SK-N-SH treated with all-trans-retinoic acid at 6 μM for 48 hours (cell line): ENCODE measurements around the gene VPS13C.
"Not testable (repeated sequence)": the region's sequence is repeated elsewhere in the genome, so short reads cannot be mapped to it uniquely, and the experiment has no call there.

Experiments
- ATAC-seq: fragments of 200-7000 bp; cut with Tn5 transposase; 3 replicates; pipeline ENCODE4 v1.9.1; 2020; ENCODE audit warnings: mild to moderate bottlenecking, moderate library complexity
- ARNTL ChIP-seq: fragments of 450-650 bp; formaldehyde crosslinking; IDR thresholded peaks from 2 replicates; pipeline ENCODE4 v1.5.0; 2020; ENCODE audit warnings: low read depth, mild to moderate bottlenecking, moderate library complexity, borderline replicate concordance
- BACH2 ChIP-seq: fragments of 250-450 bp; sonication (Bioruptor Pico); IDR thresholded peaks from 2 replicates; pipeline ENCODE4 v1.9.0; 2021; ENCODE audit warnings: mild to moderate bottlenecking, borderline replicate concordance
- CREB5 ChIP-seq: fragments of 250-450 bp; sonication (Bioruptor Pico); IDR thresholded peaks from 2 replicates; pipeline ENCODE4 v1.5.1; 2020; ENCODE audit warnings: low read depth, mild to moderate bottlenecking, moderate library complexity
- CSDC2 ChIP-seq: fragments of 250-450 bp; sonication (Bioruptor Pico); IDR thresholded peaks from 2 replicates; pipeline ENCODE4 v1.5.0; 2020; ENCODE audit warnings: mild to moderate bottlenecking, moderate library complexity
- CSRNP3 ChIP-seq: fragments of 250-450 bp; sonication (Bioruptor Pico); IDR thresholded peaks from 2 replicates; pipeline ENCODE4 v1.5.1; 2021; ENCODE audit warnings: mild to moderate bottlenecking, moderate library complexity
- ESRRG ChIP-seq: fragments of 250-450 bp; sonication (Bioruptor Pico); IDR thresholded peaks from 2 replicates; pipeline ENCODE4 v1.6.1; 2021; ENCODE audit warnings: mild to moderate bottlenecking
- GLIS3 ChIP-seq: fragments of 250-450 bp; sonication (Bioruptor Pico); IDR thresholded peaks from 2 replicates; pipeline ENCODE4 v1.5.0; 2020; ENCODE audit warnings: mild to moderate bottlenecking, moderate library complexity
- ISL1 ChIP-seq: fragments of 250-450 bp; sonication (Bioruptor Pico); IDR thresholded peaks from 2 replicates; pipeline ENCODE4 v2.1.2; 2022; ENCODE audit warnings: mild to moderate bottlenecking, moderate library complexity
- OSR1 ChIP-seq: fragments of 250-450 bp; sonication (Bioruptor Pico); IDR thresholded peaks from 2 replicates; pipeline ENCODE4 v1.8.0; 2022; ENCODE audit warnings: moderate library complexity, mild to moderate bottlenecking, inconsistent platforms
- PATZ1 ChIP-seq: fragments of 250-450 bp; sonication (Bioruptor Pico); IDR thresholded peaks from 2 replicates; pipeline ENCODE4 v1.8.0; 2020; ENCODE audit warnings: mild to moderate bottlenecking, moderate library complexity, borderline replicate concordance
- POU6F1 ChIP-seq: fragments of 250-450 bp; sonication (Bioruptor Pico); IDR thresholded peaks from 2 replicates; pipeline ENCODE4 v1.8.0; 2021; ENCODE audit warnings: low read depth, mild to moderate bottlenecking, moderate library complexity, borderline replicate concordance
- PPARA ChIP-seq: fragments of 250-450 bp; sonication (Bioruptor Pico); IDR thresholded peaks from 2 replicates; pipeline ENCODE4 v1.5.0; 2020; ENCODE audit warnings: mild to moderate bottlenecking, borderline replicate concordance
- RARB ChIP-seq: fragments of 250-450 bp; sonication (Bioruptor Pico); IDR thresholded peaks from 2 replicates; pipeline ENCODE4 v1.8.0; 2021; ENCODE audit warnings: mild to moderate bottlenecking, moderate library complexity
- SNAI2 ChIP-seq: fragments of 250-450 bp; sonication (Bioruptor Pico); IDR thresholded peaks from 2 replicates; pipeline ENCODE4 v1.5.0; 2020; ENCODE audit warnings: mild to moderate bottlenecking, moderate library complexity
- TCF4 ChIP-seq: fragments of 250-450 bp; sonication (Bioruptor Pico); IDR thresholded peaks from 2 replicates; pipeline ENCODE4 v1.8.0; 2021; ENCODE audit warnings: mild to moderate bottlenecking, moderate library complexity, borderline replicate concordance
- TOX ChIP-seq: fragments of 250-450 bp; sonication (Bioruptor Pico); IDR thresholded peaks from 2 replicates; pipeline ENCODE4 v1.8.0; 2021; ENCODE audit warnings: mild to moderate bottlenecking, moderate library complexity, borderline replicate concordance
- TSHZ2 ChIP-seq: fragments of 250-450 bp; sonication (Bioruptor Pico); IDR thresholded peaks from 2 replicates; pipeline ENCODE4 v1.5.0; 2020; ENCODE audit warnings: mild to moderate bottlenecking, moderate library complexity
- ZC3H10 ChIP-seq: fragments of 250-450 bp; sonication (Bioruptor Pico); IDR thresholded peaks from 2 replicates; pipeline ENCODE4 v1.5.1; 2021; ENCODE audit warnings: mild to moderate bottlenecking, moderate library complexity
- ZFP3 ChIP-seq: fragments of 250-450 bp; sonication (Bioruptor Pico); IDR thresholded peaks from 2 replicates; pipeline ENCODE4 v1.5.0; 2020; ENCODE audit warnings: mild to moderate bottlenecking, moderate library complexity
- ZNF565 ChIP-seq: fragments of 450-650 bp; formaldehyde crosslinking; conservative IDR thresholded peaks from 2 replicates; pipeline ENCODE4 v1.5.0; 2020; ENCODE audit warnings: low read depth, mild to moderate bottlenecking, moderate library complexity
- ZNF70 ChIP-seq: fragments of 450-650 bp; formaldehyde crosslinking; IDR thresholded peaks from 2 replicates; pipeline ENCODE4 v1.5.0; 2020; ENCODE audit warnings: mild to moderate bottlenecking, moderate library complexity
- ZNF8 ChIP-seq: fragments of 450-650 bp; formaldehyde crosslinking; IDR thresholded peaks from 2 replicates; pipeline ENCODE4 v1.5.0; 2020; ENCODE audit warnings: mild to moderate bottlenecking, moderate library complexity

The VPS13C gene

GRCh38 chr15:62050115-62050514, 10.1 kb downstream of the VPS13C start:
- no peak for ATAC-seq
- TF ChIP-seq CSRNP3 (CRISPR knock-in tag) (no peak), ISL1 (CRISPR knock-in tag) (no peak), ZNF70 (CRISPR knock-in tag) (no peak), BACH2 (CRISPR knock-in tag) (no peak), RARB (CRISPR knock-in tag) (no peak), ARNTL (CRISPR knock-in tag) (no peak), CREB5 (CRISPR knock-in tag) (no peak), ZNF565 (CRISPR knock-in tag) (no peak), PPARA (CRISPR knock-in tag) (no peak), ZC3H10 (CRISPR knock-in tag) (no peak), SNAI2 (CRISPR knock-in tag) (no peak), TOX (no peak), TSHZ2 (CRISPR knock-in tag) (no peak)

GRCh38 chr15:62048254-62048653, 12.0 kb downstream of the VPS13C start:
- ATAC-seq = not testable (repeated sequence)

GRCh38 chr15:62047282-62047827, 12.9 kb downstream of the VPS13C start:
- ATAC-seq = no peak
- TF ChIP-seq ZNF565 (CRISPR knock-in tag) (no peak), GLIS3 (no peak), CREB5 (CRISPR knock-in tag) (no peak), TOX (no peak), ZNF8 (CRISPR knock-in tag) (no peak), BACH2 (CRISPR knock-in tag) (no peak), ZC3H10 (CRISPR knock-in tag) (no peak), TSHZ2 (CRISPR knock-in tag) (no peak), ESRRG (CRISPR knock-in tag) (no peak), RARB (CRISPR knock-in tag) (no peak), SNAI2 (CRISPR knock-in tag) (no peak), ZFP3 (CRISPR knock-in tag) (no peak), OSR1 (CRISPR knock-in tag) (no peak), POU6F1 (CRISPR knock-in tag) (no peak), ARNTL (CRISPR knock-in tag) (no peak), ZNF70 (CRISPR knock-in tag) (no peak), CSDC2 (CRISPR knock-in tag) (no peak), TCF4 (CRISPR knock-in tag) (no peak), ISL1 (CRISPR knock-in tag) (no peak), PATZ1 (CRISPR knock-in tag) (no peak)
